ENCODE measurements around the gene DQX1.
A peak's percentile ranks its signal among the peaks of the same experiment; 100 is the strongest.

DQX1 gene

GRCh38 chr2:74499267-74499939 lies 26.6 kb downstream of the DQX1 start, which contains the start of gene LBX2:
Gene LBX2, minus strand, starts transcription at chr2:74499603. Its CDS starts 66 bp downstream, at chr2:74499537.
- TF ChIP-seq CTCF (IDR thresholded peaks at IDR 0.05; ENCODE audit: low read length, missing control alignments), result no peak
- DNase-seq (ENCODE audit: low read depth), result peak; percentile 20
- peak within 1 kb of the TSS; percentile 40 for H3K4me3 ChIP-seq (replicated peaks; ENCODE audit: low read depth, low read length)

- TF ChIP-seq CTCF (IDR thresholded peaks at IDR 0.05; ENCODE audit: low read length, missing control alignments), result no peak
- peak overlapping the region; percentile 40 for H3K4me3 ChIP-seq (replicated peaks; ENCODE audit: low read depth, low read length)
- peak; percentile 23 for DNase-seq (ENCODE audit: low read depth)
Observed at GRCh38 chr2:74498500-74499266, 27.3 kb downstream of the DQX1 start.

- DNase-seq (ENCODE audit: low read depth), result no peak
- H3K4me3 ChIP-seq (replicated peaks; ENCODE audit: low read depth, low read length), result peak overlapping the region; percentile 40
- TF ChIP-seq CTCF (IDR thresholded peaks at IDR 0.05; ENCODE audit: low read length, missing control alignments), result no peak
Observed at GRCh38 chr2:74497777-74498499, 28.1 kb downstream of the DQX1 start.

GRCh38 chr2:74496997-74497776 lies 28.8 kb downstream of the DQX1 start:
- no peak for TF ChIP-seq CTCF (IDR thresholded peaks at IDR 0.05; ENCODE audit: low read length, missing control alignments)
- no peak overlapping the region for H3K4me3 ChIP-seq (replicated peaks; ENCODE audit: low read depth, low read length)
- DNase-seq (ENCODE audit: low read depth), result no peak

GRCh38 chr2:74495440-74495839 lies 30.6 kb downstream of the DQX1 start:
- TF ChIP-seq CTCF (IDR thresholded peaks at IDR 0.05; ENCODE audit: low read length, missing control alignments), result no peak
- H3K4me3 ChIP-seq (replicated peaks; ENCODE audit: low read depth, low read length), result no peak overlapping the region
- no peak for DNase-seq (ENCODE audit: low read depth)

GRCh38 chr2:74493546-74493945 lies 32.5 kb downstream of the DQX1 start:
- no peak for TF ChIP-seq CTCF (IDR thresholded peaks at IDR 0.05; ENCODE audit: low read length, missing control alignments)
- H3K4me3 ChIP-seq (replicated peaks; ENCODE audit: low read depth, low read length), result no peak overlapping the region
- DNase-seq (ENCODE audit: low read depth), result no peak

Data from fibroblast of pulmonary artery (primary cell).